B cell (primary cell): Measurements from ENCODE around the gene TIGD6. TPM values are rescaled to one million over a fixed set of nuclear protein-coding genes. Genes with fewer than 3 reads are reported as not detected.

Source experiments
- ATAC-seq: fragments of 200-7000 bp; cut with Tn5 transposase; one replicate; pipeline ENCODE4 v1.10.0; 2021; ENCODE audit warnings: low read depth, mild to moderate bottlenecking, moderate number of reproducible peaks, moderate library complexity
- CTCF ChIA-PET: fragments of 350-600 bp; sonication (Branson Sonifier 250); formaldehyde crosslinking; loops from one replicate; lab custom pipeline; 2021; ENCODE audit warnings: antibody characterized with exemption, inconsistent platforms; lab: Charles Lee
- POLR2A ChIA-PET: fragments of 350-600 bp; sonication (Branson Sonifier 250); formaldehyde crosslinking; loops from one replicate; lab custom pipeline; 2021; ENCODE audit warnings: antibody characterized with exemption; lab: Charles Lee
- DNase-seq: peaks from one replicate; pipeline ENCODE4 v3.0.0; 2013
- H2AFZ ChIP-seq: 2 replicates; pipeline ENCODE4 v1.6.1; 2012; ENCODE audit warnings: mild to moderate bottlenecking, low read depth, low read length; ENCODE audit not compliant: insufficient read depth, poor library complexity, severe bottlenecking
- H3K27ac ChIP-seq, 2 donors: 1 replicate in 1 of 2; 2 replicates in 1 of 2; pipeline ENCODE4 v1.5.1; 2012 to 2013; ENCODE audit warnings: low read length in 2 of 2, mild to moderate bottlenecking in 2 of 2, moderate library complexity in 1 of 2
- H3K27me3 ChIP-seq, 4 experiments: fragments of 200-600 bp in 1 of 4; sonication (generic) in 1 of 4; replicated peaks in 1 of 4; 1 replicate in 2 of 4; 2 replicates in 2 of 4; pipeline versions ENCODE4 v1.6.1 to v1.7.0; 2013 to 2016; ENCODE audit warnings: low read length in 3 of 4, mild to moderate bottlenecking in 2 of 4, mixed read lengths in 1 of 4, moderate library complexity in 1 of 4; ENCODE audit not compliant: insufficient read depth in 4 of 4, control insufficient read depth in 3 of 4; ENCODE audit errors: control extremely low read depth in 1 of 4
- H3K36me3 ChIP-seq, 2 experiments: replicated peaks in 1 of 2; 1 replicate in 1 of 2; 2 replicates in 1 of 2; pipeline versions ENCODE4 v1.6.1 to v1.7.1; 2013; ENCODE audit warnings: low read length in 1 of 2; ENCODE audit not compliant: insufficient read depth in 2 of 2, control insufficient read depth in 1 of 2; ENCODE audit errors: control extremely low read depth in 1 of 2, extremely low read depth in 1 of 2
- H3K4me1 ChIP-seq, 2 donors: fragments of 200-600 bp in 1 of 2; sonication (generic) in 1 of 2; 1 replicate in 1 of 2; 2 replicates in 1 of 2; pipeline versions ENCODE4 v1.5.1 to v1.6.1; 2013 to 2017; ENCODE audit warnings: low read length in 2 of 2; ENCODE audit not compliant: control insufficient read depth in 2 of 2, insufficient read depth in 2 of 2
- H3K4me2 ChIP-seq: replicated peaks from 2 replicates; pipeline ENCODE3; 2012; ENCODE audit warnings: mild to moderate bottlenecking, low read depth, low read length; ENCODE audit not compliant: poor library complexity, severe bottlenecking
- H3K4me3 ChIP-seq, 5 experiments: fragments of 200-600 bp in 1 of 5; sonication (generic) in 1 of 5; 1 replicate in 3 of 5; 2 replicates in 2 of 5; pipeline versions ENCODE4 v1.5.1 to v1.7.0; 2011 to 2016; ENCODE audit warnings: low read length in 4 of 5, mild to moderate bottlenecking in 4 of 5, low read depth in 2 of 5, control low read depth in 1 of 5, moderate library complexity in 1 of 5; ENCODE audit not compliant: insufficient read depth in 1 of 5; ENCODE audit errors: control extremely low read depth in 1 of 5, extremely low read depth in 1 of 5
- H3K79me2 ChIP-seq: fragments of 200-600 bp; sonication (generic); one replicate; pipeline ENCODE4 v1.6.0; 2016; ENCODE audit warnings: low read length; ENCODE audit not compliant: control insufficient read depth, insufficient read depth
- H3K9ac ChIP-seq: fragments of 200-600 bp; sonication (generic); 2 replicates; pipeline ENCODE4 v1.6.1; 2017; ENCODE audit warnings: mild to moderate bottlenecking, low read length, moderate library complexity
- H3K9me3 ChIP-seq, 3 donors: one replicate each; pipeline versions ENCODE4 v1.6.1 to v1.7.1; 2013; ENCODE audit warnings: low read length in 2 of 3; ENCODE audit not compliant: control insufficient read depth in 2 of 3, insufficient read depth in 1 of 3; ENCODE audit errors: control extremely low read depth in 1 of 3
- H4K20me1 ChIP-seq: 2 replicates; pipeline ENCODE4 v1.6.0; 2012; ENCODE audit warnings: mild to moderate bottlenecking, low read length; ENCODE audit not compliant: insufficient read depth, control insufficient read depth, poor library complexity, severe bottlenecking
- H3K27ac Mint-ChIP-seq: one replicate; pipeline ENCODE4 v1.8.0; 2021; ENCODE audit warnings: mixed read lengths
- H3K27me3 Mint-ChIP-seq: one replicate; pipeline ENCODE4 v1.8.0; 2021; ENCODE audit warnings: mixed read lengths
- H3K4me1 Mint-ChIP-seq: one replicate; pipeline ENCODE4 v1.8.0; 2021; ENCODE audit warnings: mixed read lengths
- H3K4me3 Mint-ChIP-seq: one replicate; pipeline ENCODE4 v1.8.0; 2021; ENCODE audit warnings: mixed read lengths
- H3K9me3 Mint-ChIP-seq: one replicate; pipeline ENCODE4 v1.8.0; 2022; ENCODE audit warnings: mixed read lengths; ENCODE audit not compliant: insufficient read depth
- CTCF ChIP-seq: fragments of 200-600 bp; IDR thresholded peaks from one replicate; pipeline ENCODE4 v1.8.0; 2022; ENCODE audit warnings: antibody characterized with exemption, mild to moderate bottlenecking
- EZH2 ChIP-seq: IDR thresholded peaks from 2 replicates; pipeline ENCODE4 v1.6.1; 2012; ENCODE audit warnings: borderline replicate concordance, low read depth, mild to moderate bottlenecking, moderate library complexity, low read length; ENCODE audit not compliant: insufficient read depth, poor library complexity, severe bottlenecking
- WGBS: methylation state at CpG from one replicate; pipeline ENCODE4 v1.1.5; 2013; ENCODE audit warnings: missing lambda C conversion rate; ENCODE audit not compliant: insufficient coverage; 5-methylcytosine and 5-hydroxymethylcytosine counted together
- intact Hi-C: fragments of 100-400 bp; cut with micrococcal nuclease; formaldehyde crosslinking; loops from one replicate; pipeline ENCODE4 v1.10.0; 2022
- polyA plus RNA-seq: library from polyadenylated mRNA; depleted of rRNA; stranded (reverse); fragments of >200 nt; gene quantifications from 2 replicates; pipeline ENCODE4 v1.2.3, GENCODE V29; 2012
- total RNA-seq, 2 donors: library from RNA; stranded (reverse); fragments of 120-200 nt in 1 of 2; gene quantifications; 1 replicate in 1 of 2; 2 replicates in 1 of 2; pipeline versions ENCODE4 v1.2.3 to v1.2.4, GENCODE V29; 2013 to 2022

TIGD6 gene
- total and polyA plus RNA-seq, 2 donors (not counting 1 experiment from before 2014, with no cell fraction given) = 2.1 to 5.4 TPM

GRCh38 chr5:149951138-149951749 lies 49.2 kb downstream of the TIGD6 start:
- CTCF ChIA-PET = interaction anchor here (0.7 to 2.0 kb wide), 2 partner anchors 40 to 133 kb away, joined by 3 to 7 read pairs; no protein-coding TSS in a partner anchor
- intact Hi-C loops = no loop called here
- Histone ChIP-seq H2AFZ (no peak overlapping the region), H4K20me1 (no peaks in the 10 kb centered on the region), H3K79me2 (no peaks in the 10 kb centered on the region), H3K4me2 (no peak overlapping the region), H3K9me3 (no peaks in the 10 kb centered on the region), H3K27ac (no peak overlapping the region), H3K27me3 (peaks cover 0 to 10% (median 3%) of the 10 kb centered on the region in 4 experiments), H3K4me1 (no peaks in the 10 kb centered on the region), H3K9ac (no peak overlapping the region), H3K4me3 (no peak overlapping the region), H3K36me3 (no peaks in the 10 kb centered on the region)
- WGBS = 94% methylated on average over 5 of the region's 6 CpGs
- H3K27me3 Mint-ChIP-seq = peaks cover 33% of the 10 kb centered on the region
- H3K9me3 Mint-ChIP-seq = no peaks in the 10 kb centered on the region
- H3K27ac Mint-ChIP-seq = no peak overlapping the region
- TF ChIP-seq CTCF (no peak), EZH2 (no peak)
- H3K4me1 Mint-ChIP-seq = no peaks in the 10 kb centered on the region
- POLR2A ChIA-PET = no interaction called here
- no peak for DNase-seq
- no peak for ATAC-seq
- H3K4me3 Mint-ChIP-seq = no peak overlapping the region

- H3K79me2 ChIP-seq = no peaks in the 10 kb centered on the region
- no peaks in the 10 kb centered on the region for H3K9me3 Mint-ChIP-seq
- ATAC-seq (no peak), DNase-seq (no peak)
- WGBS = 96% methylated on average over 3 of the region's 5 CpGs
- no peak overlapping the region for H3K4me3 Mint-ChIP-seq
- H3K4me1 ChIP-seq = no peaks in the 10 kb centered on the region
- H4K20me1 ChIP-seq = no peaks in the 10 kb centered on the region
- H3K4me3 ChIP-seq = no peak overlapping the region
- H3K36me3 ChIP-seq = no peaks in the 10 kb centered on the region
- no peak overlapping the region for H2AFZ ChIP-seq
- ChIA-PET POLR2A (no interaction called here), CTCF (interaction anchor here (0.6 to 1.5 kb wide), 2 partner anchors 11 to 36 kb away, joined by 3 read pairs; partner anchors contain the start of gene SLC26A2)
- no peaks in the 10 kb centered on the region for H3K9me3 ChIP-seq
- no peak overlapping the region for H3K9ac ChIP-seq
- H3K27ac Mint-ChIP-seq = no peak overlapping the region
- H3K27me3 ChIP-seq = peaks cover 0 to 10% (median 3%) of the 10 kb centered on the region in 4 experiments
- no peak for TF ChIP-seq EZH2
- TF ChIP-seq CTCF = no peak
- peaks cover 33% of the 10 kb centered on the region for H3K27me3 Mint-ChIP-seq
- no peak overlapping the region for H3K4me2 ChIP-seq
- H3K27ac ChIP-seq = no peak overlapping the region
- intact Hi-C loops = no loop called here
- no peaks in the 10 kb centered on the region for H3K4me1 Mint-ChIP-seq
These were observed 51.5 kb downstream of the TIGD6 start for GRCh38 chr5:149948993-149949392.
